Subcutaneous abdominal adipose tissue (tissue), 5 donors: ENCODE measurements around the gene SPINDOC.

ENCODE experiments used
- H3K27ac ChIP-seq: one replicate; pipeline ENCODE4 v1.7.0; 2013; ENCODE audit warnings: low read depth, mild to moderate bottlenecking, inconsistent platforms, low read length, moderate library complexity
- H3K27me3 ChIP-seq, 5 donors: one replicate each; pipeline ENCODE4 v1.7.0; 2013; ENCODE audit warnings: low read length in 5 of 5, inconsistent platforms in 1 of 5; ENCODE audit not compliant: control insufficient read depth in 5 of 5, insufficient read depth in 4 of 5
- H3K36me3 ChIP-seq, 5 donors: one replicate each; pipeline ENCODE4 v1.7.0; 2013; ENCODE audit warnings: low read length in 5 of 5; ENCODE audit not compliant: control insufficient read depth in 5 of 5, insufficient read depth in 5 of 5
- H3K4me1 ChIP-seq, 5 donors: one replicate each; pipeline ENCODE4 v1.7.0; 2013; ENCODE audit warnings: low read length in 5 of 5, mild to moderate bottlenecking in 3 of 5, moderate library complexity in 1 of 5; ENCODE audit not compliant: control insufficient read depth in 5 of 5, insufficient read depth in 5 of 5
- H3K4me3 ChIP-seq, 5 donors: one replicate each; pipeline ENCODE4 v1.7.0; 2013; ENCODE audit warnings: low read length in 5 of 5, low read depth in 1 of 5
- H3K9ac ChIP-seq, 5 donors: one replicate each; pipeline ENCODE4 v1.7.0; 2013; ENCODE audit warnings: low read length in 5 of 5, mild to moderate bottlenecking in 4 of 5, moderate library complexity in 3 of 5
- H3K9me3 ChIP-seq, 5 donors: one replicate each; pipeline ENCODE4 v1.7.0; 2013; ENCODE audit warnings: low read length in 5 of 5; ENCODE audit not compliant: control insufficient read depth in 5 of 5
- donor health status: healthy.
- donor health status: healthy.
- donor health status: healthy.
- donor health status: healthy.
- donor health status: healthy.

SPINDOC gene

DNA sequence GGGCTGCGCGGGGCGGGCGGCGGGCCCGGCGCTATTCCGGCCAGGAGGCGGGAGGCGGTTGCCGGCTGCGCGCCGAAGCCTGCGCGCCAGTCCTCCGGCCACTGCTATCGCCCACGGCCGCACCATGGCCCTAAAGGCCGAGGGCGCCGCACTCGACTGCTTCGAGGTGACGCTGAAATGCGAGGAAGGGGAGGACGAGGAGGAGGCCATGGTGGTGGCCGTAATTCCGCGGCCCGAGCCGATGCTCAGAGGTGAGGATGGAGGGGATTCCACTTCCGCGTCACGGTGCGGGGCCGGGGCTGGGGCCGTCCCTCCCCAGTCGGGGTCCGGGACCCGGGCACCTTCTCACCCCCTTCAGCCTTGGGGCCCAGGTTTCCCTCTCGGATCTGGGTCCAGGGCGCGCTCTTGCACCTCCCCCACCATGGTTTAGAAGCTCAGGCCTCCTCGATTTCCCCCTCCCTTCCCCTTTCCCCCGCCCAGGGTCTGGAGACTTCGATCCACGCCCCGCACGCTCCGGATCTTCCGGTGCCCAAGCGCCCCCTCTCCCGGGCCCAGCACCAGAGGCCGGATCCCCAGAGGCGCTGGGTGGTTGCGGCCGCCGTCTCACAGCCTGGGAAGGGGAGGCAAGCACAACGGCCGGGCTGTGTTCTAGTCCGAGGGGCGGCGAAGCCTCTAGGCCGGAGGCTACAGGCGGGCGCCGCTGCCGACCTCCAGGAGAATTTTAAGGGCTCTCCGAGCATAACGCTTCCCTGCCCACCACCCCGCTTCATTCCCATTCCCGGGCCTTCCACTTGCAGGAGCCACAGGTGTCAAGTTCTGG, 517 bp downstream of the SPINDOC start:
- no peak overlapping the region for H3K27ac ChIP-seq
- peak overlapping the region; percentile 35 to 93 (median 89) for H3K9ac ChIP-seq
- no peaks in the 10 kb centered on the region for H3K9me3 ChIP-seq
- H3K27me3 ChIP-seq = no peaks in the 10 kb centered on the region
- peaks cover 0 to 22% (median 16%) of the 10 kb centered on the region in 5 donors for H3K36me3 ChIP-seq
- peaks cover 0 to 26% (median 24%) of the 10 kb centered on the region in 5 donors for H3K4me1 ChIP-seq
- peak overlapping the region; percentile 78 to 96 (median 94) for H3K4me3 ChIP-seq

DNA sequence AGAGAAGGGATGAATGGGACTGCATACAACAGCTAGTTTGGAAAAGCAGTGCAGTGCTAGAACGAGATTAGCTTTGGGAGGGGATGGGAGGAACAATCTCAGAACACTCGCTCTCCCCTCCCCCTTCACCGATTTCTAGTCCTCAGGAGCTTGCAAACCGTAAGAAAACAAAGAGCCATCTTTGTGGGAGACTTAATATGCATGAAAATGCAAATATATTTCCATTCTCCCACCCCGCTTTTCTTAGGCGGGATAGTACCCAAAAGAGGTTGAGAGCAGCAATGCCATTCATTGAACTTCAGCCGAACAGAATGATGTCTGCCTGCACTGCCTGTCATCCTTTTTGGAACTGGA, 1.1 kb downstream of the SPINDOC start:
- Histone ChIP-seq H3K27ac (no peak overlapping the region), H3K4me1 (peaks cover 0 to 26% (median 24%) of the 10 kb centered on the region in 5 donors), H3K36me3 (peaks cover 0 to 26% (median 17%) of the 10 kb centered on the region in 5 donors), H3K4me3 (peak overlapping the region; percentile 78 to 96 (median 94)), H3K9me3 (no peaks in the 10 kb centered on the region), H3K27me3 (no peaks in the 10 kb centered on the region), H3K9ac (peak overlapping the region; percentile 8 to 93 (median 89))

DNA sequence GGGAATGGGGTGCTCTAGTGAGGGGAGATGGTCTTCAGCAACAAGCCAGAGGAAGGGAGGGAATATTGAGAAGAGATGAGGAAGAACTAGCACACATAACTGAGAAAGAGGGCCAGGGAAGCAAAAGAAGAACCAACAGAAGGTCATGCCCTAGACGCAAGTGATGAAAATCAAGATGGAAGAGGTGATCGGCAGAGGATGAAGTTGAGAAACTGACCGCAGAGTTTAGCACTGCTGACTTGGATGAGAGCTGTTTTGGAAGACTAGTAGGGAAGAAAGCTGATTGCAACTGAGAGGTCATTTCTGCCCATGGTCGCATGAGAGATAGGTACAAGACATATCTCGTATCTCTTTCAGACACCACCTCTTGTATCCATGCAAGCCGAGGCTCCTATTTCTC, 2.9 kb downstream of the SPINDOC start:
- Histone ChIP-seq H3K9me3 (no peaks in the 10 kb centered on the region), H3K27ac (no peak overlapping the region), H3K36me3 (peaks cover 0 to 42% (median 27%) of the 10 kb centered on the region in 5 donors), H3K27me3 (no peaks in the 10 kb centered on the region), H3K9ac (no peak overlapping the region), H3K4me1 (peaks cover 0 to 26% (median 24%) of the 10 kb centered on the region in 5 donors), H3K4me3 (no peak overlapping the region)

DNA sequence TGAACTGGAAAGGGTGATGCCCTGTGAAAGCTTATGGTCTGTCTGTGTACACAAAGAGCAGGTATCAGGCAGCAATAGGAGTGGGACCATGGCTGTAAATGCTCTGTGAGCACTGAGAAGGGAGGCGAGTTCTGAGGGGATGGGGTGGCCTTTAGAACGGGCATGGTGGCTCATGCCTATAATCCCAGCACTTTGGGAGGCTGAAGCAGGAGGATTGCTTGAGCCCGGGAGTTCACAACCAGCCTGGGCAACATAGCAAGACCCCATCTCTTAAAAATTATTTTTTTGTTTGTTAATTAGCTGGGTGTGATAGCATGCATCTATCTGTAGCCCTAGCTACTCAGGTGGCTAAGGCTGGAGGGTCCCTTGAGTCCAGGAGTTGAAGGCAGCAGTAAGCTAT, 3.5 kb downstream of the SPINDOC start:
- Histone ChIP-seq H3K4me3 (no peak overlapping the region), H3K4me1 (peaks cover 0 to 26% (median 24%) of the 10 kb centered on the region in 5 donors), H3K9me3 (no peaks in the 10 kb centered on the region), H3K27me3 (no peaks in the 10 kb centered on the region), H3K36me3 (peaks cover 0 to 48% (median 32%) of the 10 kb centered on the region in 5 donors), H3K9ac (no peak overlapping the region), H3K27ac (no peak overlapping the region)

DNA sequence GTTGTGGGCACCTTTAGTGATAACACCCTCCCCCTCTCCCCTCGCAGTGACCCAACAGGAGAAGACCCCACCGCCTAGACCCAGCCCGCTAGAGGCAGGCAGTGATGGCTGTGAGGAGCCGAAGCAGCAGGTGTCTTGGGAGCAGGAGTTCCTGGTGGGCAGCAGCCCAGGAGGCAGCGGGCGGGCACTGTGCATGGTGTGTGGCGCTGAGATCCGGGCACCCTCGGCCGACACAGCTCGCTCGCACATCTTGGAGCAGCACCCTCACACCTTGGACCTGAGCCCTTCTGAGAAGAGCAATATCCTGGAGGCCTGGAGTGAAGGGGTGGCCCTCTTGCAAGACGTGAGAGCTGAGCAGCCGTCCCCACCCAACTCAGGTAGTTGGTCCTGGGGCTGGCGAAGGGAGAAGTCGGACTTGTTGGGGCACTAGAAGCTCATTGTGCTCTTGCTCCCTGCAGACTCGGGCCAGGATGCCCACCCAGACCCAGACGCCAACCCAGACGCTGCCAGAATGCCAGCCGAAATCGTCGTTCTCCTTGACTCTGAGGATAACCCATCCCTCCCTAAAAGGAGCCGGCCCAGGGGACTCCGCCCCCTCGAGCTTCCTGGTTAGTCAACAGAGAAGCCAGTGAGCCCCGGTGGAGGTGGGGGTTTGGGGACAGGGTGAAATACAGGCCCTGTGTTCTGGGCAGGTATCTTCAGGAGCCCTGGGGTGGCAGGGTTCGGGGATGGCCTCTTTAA, 4.7 kb downstream of the SPINDOC start:
- Histone ChIP-seq H3K27ac (no peak overlapping the region), H3K4me3 (no peak overlapping the region), H3K9me3 (no peaks in the 10 kb centered on the region), H3K36me3 (peaks cover 3 to 60% (median 44%) of the 10 kb centered on the region in 5 donors), H3K27me3 (no peaks in the 10 kb centered on the region), H3K4me1 (peaks cover 0 to 21% (median 18%) of the 10 kb centered on the region in 5 donors), H3K9ac (no peak overlapping the region)

DNA sequence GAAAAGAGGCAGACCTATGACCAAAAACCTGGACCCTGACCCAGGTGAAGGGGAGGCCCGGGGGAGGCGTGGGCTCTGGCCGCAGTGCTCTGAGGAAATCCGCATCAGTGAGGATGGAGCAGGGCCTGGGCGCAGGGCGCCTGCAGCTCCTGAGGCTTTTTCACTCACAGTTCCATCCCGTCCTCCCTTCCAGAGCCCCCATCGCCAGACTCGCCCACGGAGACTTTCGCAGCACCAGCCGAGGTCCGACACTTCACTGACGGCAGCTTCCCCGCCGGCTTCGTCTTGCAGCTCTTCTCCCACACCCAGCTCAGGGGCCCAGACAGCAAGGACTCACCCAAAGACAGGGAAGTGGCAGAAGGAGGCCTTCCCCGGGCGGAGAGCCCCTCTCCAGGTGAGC, 5.4 kb downstream of the SPINDOC start:
- peaks cover 3 to 65% (median 49%) of the 10 kb centered on the region in 5 donors for H3K36me3 ChIP-seq

DNA sequence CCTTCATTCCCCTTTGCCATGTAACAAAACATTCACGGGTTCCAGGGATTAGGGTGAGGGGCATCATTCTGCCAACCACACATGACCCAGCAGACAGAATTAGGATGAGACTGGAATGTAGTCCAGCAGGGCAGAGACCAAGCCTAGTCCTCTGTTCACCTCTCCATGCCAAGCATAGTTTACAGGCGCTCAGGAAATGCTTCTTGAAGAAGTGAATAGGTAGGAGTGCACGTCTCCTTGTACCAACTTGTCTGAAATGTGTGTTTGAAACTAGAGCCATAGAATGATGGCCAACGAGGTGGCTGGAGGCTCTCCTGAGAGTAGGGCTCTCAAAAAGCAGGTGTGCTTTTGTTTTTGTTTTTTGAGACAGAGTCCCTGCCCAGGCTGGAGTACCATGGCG, 8.2 kb downstream of the SPINDOC start:
- H3K36me3 ChIP-seq = peaks cover 6 to 87% (median 71%) of the 10 kb centered on the region in 5 donors

More for the DNA sequence above, 5.4 kb downstream of the SPINDOC start:
- no peak overlapping the region for H3K9ac ChIP-seq
- peaks cover 0 to 18% (median 16%) of the 10 kb centered on the region in 5 donors for H3K4me1 ChIP-seq
- H3K4me3 ChIP-seq = no peak overlapping the region
- H3K27ac ChIP-seq = no peak overlapping the region
- H3K9me3 ChIP-seq = no peaks in the 10 kb centered on the region
- H3K27me3 ChIP-seq = no peaks in the 10 kb centered on the region

DNA sequence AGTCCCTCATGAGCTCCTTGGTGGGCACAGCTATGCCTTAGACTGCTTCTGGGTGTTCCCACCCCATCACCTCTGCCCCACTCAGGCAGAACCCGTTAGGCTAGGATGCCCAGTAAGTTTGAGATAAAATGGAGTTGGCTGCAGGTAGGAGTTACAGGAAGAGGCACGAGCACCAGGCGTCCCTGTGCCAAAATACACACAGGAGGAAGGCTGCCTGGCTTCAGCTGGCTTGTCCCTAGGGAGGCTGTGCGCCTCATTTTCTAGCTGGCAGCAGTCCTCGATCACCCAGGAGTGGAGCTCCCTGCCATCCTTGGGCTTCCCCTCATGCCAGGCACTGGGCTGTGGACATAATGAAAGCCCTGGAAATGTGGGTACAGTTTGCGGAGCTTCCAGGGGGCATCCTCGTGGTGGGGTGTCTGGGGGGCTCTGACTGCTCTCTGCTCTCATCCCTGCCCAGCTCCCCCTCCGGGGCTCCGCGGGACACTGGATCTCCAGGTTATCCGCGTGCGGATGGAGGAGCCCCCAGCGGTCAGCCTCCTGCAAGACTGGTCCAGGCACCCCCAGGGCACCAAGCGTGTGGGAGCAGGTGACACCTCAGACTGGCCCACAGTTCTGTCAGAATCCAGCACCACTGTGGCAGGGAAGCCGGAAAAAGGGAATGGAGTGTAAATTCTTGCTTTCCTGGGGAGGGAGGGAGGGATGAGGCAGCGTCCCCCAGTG, 13.4 kb downstream of the SPINDOC start:
- Histone ChIP-seq H3K4me1 (no peaks in the 10 kb centered on the region), H3K27ac (no peak overlapping the region), H3K9ac (peak overlapping the region in 1 of 5 donors; percentile 23), H3K4me3 (no peak overlapping the region), H3K36me3 (peaks cover 6 to 67% (median 50%) of the 10 kb centered on the region in 5 donors), H3K9me3 (no peaks in the 10 kb centered on the region), H3K27me3 (no peaks in the 10 kb centered on the region)

More for the DNA sequence above, 8.2 kb downstream of the SPINDOC start:
- Histone ChIP-seq H3K9ac (no peak overlapping the region), H3K9me3 (no peaks in the 10 kb centered on the region), H3K27me3 (no peaks in the 10 kb centered on the region), H3K4me1 (no peaks in the 10 kb centered on the region), H3K27ac (no peak overlapping the region), H3K4me3 (no peak overlapping the region)

DNA sequence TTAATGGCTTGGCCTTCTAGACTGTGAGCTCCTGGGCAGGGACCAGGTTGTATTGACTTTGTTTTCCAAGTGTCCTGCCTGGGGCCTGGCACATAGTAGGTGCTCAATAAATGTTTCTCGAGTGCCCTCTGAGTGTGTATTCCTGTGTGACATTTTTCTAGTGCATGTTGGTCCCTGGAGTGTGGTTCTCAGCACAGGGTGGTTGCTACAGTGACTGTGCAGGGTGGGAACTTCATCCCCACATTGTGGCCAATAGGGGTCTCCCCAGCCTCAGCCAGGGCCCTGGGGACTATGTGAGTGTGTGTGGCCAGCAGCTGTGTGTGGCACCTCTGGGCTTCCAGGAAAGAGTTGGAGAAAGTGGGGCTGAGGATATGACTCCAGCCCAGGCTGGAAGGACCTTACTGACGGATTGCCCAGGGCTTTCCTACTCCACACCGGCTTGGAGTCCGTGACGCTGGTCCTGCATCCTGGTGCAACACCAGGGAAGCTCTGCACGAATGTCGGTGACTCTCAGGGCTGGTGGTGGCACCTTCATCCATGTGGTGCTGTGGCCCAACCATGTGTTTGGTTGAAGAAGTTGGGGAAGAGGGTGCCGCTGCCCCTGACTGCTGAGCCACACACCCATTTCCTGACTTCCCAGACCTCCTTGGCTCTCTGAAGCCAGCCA, 16.7 kb downstream of the SPINDOC start:
- Histone ChIP-seq H3K36me3 (peaks cover 3 to 38% (median 23%) of the 10 kb centered on the region in 5 donors), H3K4me1 (peaks cover 0 to 4% (median 2%) of the 10 kb centered on the region in 5 donors), H3K27ac (no peak overlapping the region), H3K27me3 (no peaks in the 10 kb centered on the region), H3K9me3 (no peaks in the 10 kb centered on the region), H3K4me3 (no peak overlapping the region), H3K9ac (no peak overlapping the region)
